PC-9 (cell line): ENCODE results near the gene CCNY.

ENCODE experiments used
- CTCF ChIP-seq: fragments of 200-600 bp; sonication (generic); conservative IDR thresholded peaks from 2 replicates; pipeline ENCODE4 v1.6.1; 2017; ENCODE audit warnings: mixed run types, antibody characterized with exemption, mild to moderate bottlenecking, moderate library complexity
- EZH2 ChIP-seq: fragments of 200-600 bp; sonication (generic); IDR thresholded peaks from 2 replicates; pipeline ENCODE4 v1.8.0; 2017; ENCODE audit warnings: antibody characterized with exemption, low read depth

GRCh38 chr10:35452171-35452570, 115.9 kb downstream of the CCNY start:
- TF ChIP-seq CTCF (no peak), EZH2 (no peak)
